Lower leg skin (tissue), 3 donors: Measurements from ENCODE around the gene ANK3.

Experiments used
- POLR2A ChIP-seq, 2 donors: fragments of 450-650 bp; IDR thresholded peaks; one replicate each; pipeline ENCODE4 v1.6.1; 2016 to 2017; ENCODE audit warnings: antibody characterized with exemption in 2 of 2, mild to moderate bottlenecking in 1 of 2, moderate library complexity in 1 of 2
- TF ChIP-seq, protein P1 (sequence below), 3 donors: fragments of 450-650 bp; IDR thresholded peaks; one replicate each; pipeline ENCODE4 v1.5.1; 2016; ENCODE audit warnings: antibody characterized with exemption in 3 of 3, mild to moderate bottlenecking in 3 of 3, moderate library complexity in 2 of 3

DNA sequence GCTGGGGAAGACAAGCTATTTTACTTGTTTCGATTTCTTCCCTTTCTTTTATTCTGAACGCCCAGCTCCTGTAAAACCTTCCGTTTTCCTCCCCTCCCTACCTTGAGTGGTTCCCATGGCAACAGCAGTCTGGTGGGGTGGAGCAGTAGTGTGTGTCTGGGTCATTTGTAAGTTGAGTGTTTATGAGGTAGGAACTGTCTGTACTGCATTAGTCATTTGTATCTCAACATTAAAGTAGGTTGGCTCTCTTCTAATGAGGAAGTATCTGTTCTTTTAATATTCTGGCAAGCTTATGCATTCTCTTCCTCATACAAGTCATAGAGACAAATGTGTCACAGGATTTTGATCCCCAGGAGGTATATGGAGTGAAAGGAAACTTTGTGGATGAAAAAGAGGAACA, 398.0 kb downstream of the ANK3 start:
- TF ChIP-seq, protein P1, sequence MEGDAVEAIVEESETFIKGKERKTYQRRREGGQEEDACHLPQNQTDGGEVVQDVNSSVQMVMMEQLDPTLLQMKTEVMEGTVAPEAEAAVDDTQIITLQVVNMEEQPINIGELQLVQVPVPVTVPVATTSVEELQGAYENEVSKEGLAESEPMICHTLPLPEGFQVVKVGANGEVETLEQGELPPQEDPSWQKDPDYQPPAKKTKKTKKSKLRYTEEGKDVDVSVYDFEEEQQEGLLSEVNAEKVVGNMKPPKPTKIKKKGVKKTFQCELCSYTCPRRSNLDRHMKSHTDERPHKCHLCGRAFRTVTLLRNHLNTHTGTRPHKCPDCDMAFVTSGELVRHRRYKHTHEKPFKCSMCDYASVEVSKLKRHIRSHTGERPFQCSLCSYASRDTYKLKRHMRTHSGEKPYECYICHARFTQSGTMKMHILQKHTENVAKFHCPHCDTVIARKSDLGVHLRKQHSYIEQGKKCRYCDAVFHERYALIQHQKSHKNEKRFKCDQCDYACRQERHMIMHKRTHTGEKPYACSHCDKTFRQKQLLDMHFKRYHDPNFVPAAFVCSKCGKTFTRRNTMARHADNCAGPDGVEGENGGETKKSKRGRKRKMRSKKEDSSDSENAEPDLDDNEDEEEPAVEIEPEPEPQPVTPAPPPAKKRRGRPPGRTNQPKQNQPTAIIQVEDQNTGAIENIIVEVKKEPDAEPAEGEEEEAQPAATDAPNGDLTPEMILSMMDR (IDR thresholded peaks at IDR 0.05), result no peak
- no peak for TF ChIP-seq POLR2A (IDR thresholded peaks at IDR 0.05)
